Islet of Langerhans (tissue), 1 donor: Measurements from ENCODE around the gene USB1.

ENCODE experiments used
- FAIRE-seq: peaks from one replicate; lab custom pipeline; 2011; peaks lifted over from hg19 to GRCh38; lab: Jason Lieb, UNC

USB1 gene

GRCh38 chr16:58019866-58020538 lies 18.8 kb downstream of the USB1 start:
- no peak for FAIRE-seq

- no peak for FAIRE-seq
Measured at GRCh38 chr16:58020628-58021521, 19.7 kb downstream of the USB1 start.

GRCh38 chr16:58021661-58022551 lies 20.7 kb downstream of the USB1 start:
- no peak for FAIRE-seq

GRCh38 chr16:58022601-58023371 lies 21.6 kb downstream of the USB1 start:
- FAIRE-seq = no peak

- no peak for FAIRE-seq
Measured at GRCh38 chr16:58024486-58025350, 23.5 kb downstream of the USB1 start.

- no peak for FAIRE-seq
Measured at GRCh38 chr16:58025351-58026138, 24.3 kb downstream of the USB1 start, which contains the start of gene MMP15. Gene MMP15 (plus strand): TSS chr16:58025754. CDS start chr16:58026351, 597 bp downstream.

- no peak for FAIRE-seq
Measured at GRCh38 chr16:58026139-58026704, 25.0 kb downstream of the USB1 start.

GRCh38 chr16:58026705-58027160 lies 25.5 kb downstream of the USB1 start:
- no peak for FAIRE-seq

GRCh38 chr16:58027161-58027915 lies 26.1 kb downstream of the USB1 start:
- FAIRE-seq = no peak

- no peak for FAIRE-seq
Measured at GRCh38 chr16:58027916-58028455, 26.8 kb downstream of the USB1 start.

GRCh38 chr16:58028541-58029070 lies 27.4 kb downstream of the USB1 start:
- FAIRE-seq = no peak

- FAIRE-seq = no peak
Measured at GRCh38 chr16:58029410-58029809, 28.2 kb downstream of the USB1 start.

- no peak for FAIRE-seq
Measured at GRCh38 chr16:58030136-58030840, 29.1 kb downstream of the USB1 start.

GRCh38 chr16:58031016-58031800 lies 30.0 kb downstream of the USB1 start:
- FAIRE-seq = no peak

- no peak for FAIRE-seq
Measured at GRCh38 chr16:58032710-58033293, 31.6 kb downstream of the USB1 start.

GRCh38 chr16:58034128-58034685 lies 33.0 kb downstream of the USB1 start:
- FAIRE-seq = no peak
